ENCODE measurements around the gene ZNF583.

ZNF583 gene

DNA sequence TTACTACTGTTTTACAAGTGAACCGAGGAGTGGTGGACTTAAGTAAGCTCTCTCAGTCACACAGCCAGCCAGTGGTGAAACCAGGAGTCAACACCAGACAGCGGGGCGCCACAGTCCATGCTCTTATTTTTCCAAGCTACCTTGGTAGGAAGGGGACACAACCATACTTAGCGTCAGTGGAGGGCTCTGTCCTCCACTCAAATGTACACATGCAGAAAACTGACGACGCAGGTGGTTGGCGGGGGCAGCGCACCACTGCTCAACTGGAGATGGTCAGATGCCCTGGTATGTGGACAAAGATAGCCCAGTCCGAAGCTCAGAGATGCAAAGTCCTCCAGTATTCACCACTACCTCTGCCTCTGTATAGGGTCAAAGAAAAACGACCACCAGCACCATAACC is 72.0 kb downstream of the ZNF583 start:
- DNase-seq, result no peak
